Adrenal gland (tissue), 12 donors: ENCODE measurements around the gene ETNK2. TPM values are rescaled to one million over a fixed set of nuclear protein-coding genes. Genes with fewer than 3 reads are reported as not detected.

Experiments used
- DNase-seq, 7 donors: peaks; one replicate each; pipeline ENCODE4 v3.0.0-alpha.2; 2019 to 2020
- H3K27ac ChIP-seq, 5 donors: fragments of 200-600 bp; sonication (generic) in 4 of 5; 1 replicate in 3 of 5; 2 replicates in 2 of 5; pipeline versions ENCODE4 v1.5.1 to v1.8.0; 2016 to 2020; ENCODE audit warnings: mild to moderate bottlenecking in 1 of 5
- H3K27me3 ChIP-seq: fragments of 200-600 bp; 2 replicates; pipeline ENCODE4 v1.8.0; 2021
- H3K36me3 ChIP-seq, 2 donors: fragments of 200-600 bp; replicated peaks in 1 of 2; 1 replicate in 1 of 2; 2 replicates in 1 of 2; pipeline versions ENCODE4 v1.5.1 to v1.8.0; 2018 to 2022
- H3K4me1 ChIP-seq, 2 donors: fragments of 200-600 bp; replicated peaks in 1 of 2; 1 replicate in 1 of 2; 2 replicates in 1 of 2; pipeline versions ENCODE4 v1.5.1 to v1.8.0; 2018 to 2021
- H3K4me3 ChIP-seq, 4 donors: fragments of 200-600 bp; sonication (generic) in 3 of 4; one replicate each; pipeline ENCODE4 v1.5.1; 2016 to 2018
- H3K9me3 ChIP-seq, 3 donors: fragments of 200-600 bp; sonication (generic) in 1 of 3; replicated peaks in 1 of 3; 1 replicate in 2 of 3; 2 replicates in 1 of 3; pipeline versions ENCODE4 v1.5.1 to v1.8.0; 2016 to 2021
- CTCF ChIP-seq, 6 experiments: fragments of 450-650 bp in 4 of 6; fragments of 200-600 bp in 2 of 6; sonication (generic) in 1 of 6; IDR thresholded peaks; 1 replicate in 5 of 6; 2 replicates in 1 of 6; pipeline versions ENCODE4 v1.5.1 to v1.8.0; 2016 to 2021; ENCODE audit warnings: antibody characterized with exemption in 6 of 6, mild to moderate bottlenecking in 2 of 6, moderate library complexity in 1 of 6
- POLR2A ChIP-seq, 2 donors: fragments of 450-650 bp; IDR thresholded peaks; one replicate each; pipeline ENCODE4 v1.6.1; 2017; ENCODE audit warnings: antibody characterized with exemption in 2 of 2, mild to moderate bottlenecking in 2 of 2, moderate library complexity in 1 of 2
- WGBS, 4 donors: extraction: QIAGEN DNeasy Blood & Tissue Kit in 2 of 4; methylation state at CpG; one replicate each; pipeline versions ENCODE4 v1.1.5 to v1.1.7; 2013 to 2017; 5-methylcytosine and 5-hydroxymethylcytosine counted together
- intact Hi-C, 2 donors: fragments of 100-400 bp; cut with DNase I; formaldehyde crosslinking; loops; one replicate each; pipeline versions ENCODE4 v1.14.1 to v1.15.0; 2022 to 2023
- polyA plus RNA-seq, 3 donors: library from polyadenylated mRNA; stranded (reverse); fragments of 200-250 nt in 2 of 3; fragments of 350-450 nt in 1 of 3; fragmentation: Illumina TruSeq in 1 of 3; extraction: RNeasy Lipid Tissue Mini Kit (QIAGEN cat#74804) in 1 of 3; gene quantifications; one replicate each; pipeline ENCODE4 v1.2.3, GENCODE V29; 2013 to 2014
- total RNA-seq, 9 donors: library from RNA; depleted of rRNA in 4 of 9; stranded (reverse); fragments of >200 nt in 4 of 9; fragments of 120-200 nt in 1 of 9; fragmentation: NEBNext Ultra II Directional in 1 of 9; extraction: Animal tissue kit (Norgen Biotek cat#: 25700) in 1 of 9; gene quantifications; one replicate each; pipeline versions ENCODE4 v1.1.0 to v1.2.4, GENCODE V29; 2013 to 2023
- donor health status: healthy with polysubstance abuse.
- donor health status: Bipolar disorder and iron deficiency.
- donor health status: DM: yes; HTN: yes; CAD: no.
- donor health status: DM: no; HTN: no; CAD: no.
- donor health status: DM: no; HTN: no; CAD: no.
- donor health status: DM: yes; HTN: yes; CAD: no.

ETNK2 gene
- total and polyA plus RNA-seq, 12 donors: 3.1 to 78.6 (median 9.3) TPM

GRCh38 chr1:204105131-204105515, 46.7 kb downstream of the ETNK2 start:
- H3K27me3 ChIP-seq: no peaks in the 10 kb centered on the region
- peaks cover 27 to 38% of the 10 kb centered on the region in 2 donors for H3K4me1 ChIP-seq
- no peaks in the 10 kb centered on the region for H3K36me3 ChIP-seq
- WGBS, 4 donors: 73 to 79% (median 75%) methylated on average over 5 to 6 of the region's 6 CpGs
- H3K4me3 ChIP-seq: no peak overlapping the region
- no peak for TF ChIP-seq POLR2A (IDR thresholded peaks at IDR 0.05)
- TF ChIP-seq CTCF (IDR thresholded peaks at IDR 0.05): no peak
- H3K27ac ChIP-seq: peak overlapping the region in 4 of 5 donors; percentile 30 to 90 (median 72)
- DNase-seq: no peak
- H3K9me3 ChIP-seq: no peaks in the 10 kb centered on the region
- intact Hi-C loops: no loop called here

- Histone ChIP-seq H3K27me3 (no peaks in the 10 kb centered on the region), H3K9me3 (no peaks in the 10 kb centered on the region), H3K36me3 (no peaks in the 10 kb centered on the region), H3K4me1 (peaks cover 27 to 38% of the 10 kb centered on the region in 2 donors), H3K4me3 (no peak overlapping the region), H3K27ac (peak overlapping the region in 4 of 5 donors; percentile 30 to 90 (median 72))
- no peak for TF ChIP-seq CTCF (IDR thresholded peaks at IDR 0.05)
- no peak for TF ChIP-seq POLR2A (IDR thresholded peaks at IDR 0.05)
- peak in 6 of 7 donors; percentile 47 to 76 (median 65) for DNase-seq
- WGBS, 4 donors: 41 to 51% (median 48%) methylated on average over 13 to 14 of the region's 14 CpGs
- intact Hi-C loops: no loop called here
These were observed 47.3 kb downstream of the ETNK2 start for GRCh38 chr1:204104331-204105130.

- intact Hi-C loops: no loop called here
- no peak overlapping the region for H3K4me3 ChIP-seq
- peak overlapping the region in 4 of 5 donors; percentile 3 to 90 (median 72) for H3K27ac ChIP-seq
- no peaks in the 10 kb centered on the region for H3K9me3 ChIP-seq
- H3K27me3 ChIP-seq: no peaks in the 10 kb centered on the region
- H3K36me3 ChIP-seq: no peaks in the 10 kb centered on the region
- DNase-seq: no peak
- peaks cover 27 to 48% of the 10 kb centered on the region in 2 donors for H3K4me1 ChIP-seq
- 61 to 75% (median 66%) methylated on average over 2 of the region's 2 CpGs for WGBS, 4 donors
- TF ChIP-seq POLR2A (IDR thresholded peaks at IDR 0.05): no peak
- TF ChIP-seq CTCF (IDR thresholded peaks at IDR 0.05): no peak
These were observed 48.5 kb downstream of the ETNK2 start for GRCh38 chr1:204103431-204103741.

- peak overlapping the region in 4 of 5 donors; percentile 3 to 90 (median 44) for H3K27ac ChIP-seq
- no peak for DNase-seq
- WGBS, 4 donors: 28 to 44% (median 33%) methylated on average over 3 of the region's 3 CpGs
These were observed 49.0 kb downstream of the ETNK2 start for GRCh38 chr1:204102739-204103430.

More at GRCh38 chr1:204102739-204103430, 49.0 kb downstream of the ETNK2 start:
- intact Hi-C loops: no loop called here
- peaks cover 27 to 49% of the 10 kb centered on the region in 2 donors for H3K4me1 ChIP-seq
- no peaks in the 10 kb centered on the region for H3K36me3 ChIP-seq
- TF ChIP-seq POLR2A (IDR thresholded peaks at IDR 0.05) (no peak), CTCF (IDR thresholded peaks at IDR 0.05) (no peak)
- no peak overlapping the region for H3K4me3 ChIP-seq
- no peaks in the 10 kb centered on the region for H3K9me3 ChIP-seq
- no peaks in the 10 kb centered on the region for H3K27me3 ChIP-seq
